GM23248 (cell line): Measurements from ENCODE around the gene QKI. TPM values are rescaled to one million over a fixed set of nuclear protein-coding genes. Genes with fewer than 3 reads are reported as not detected.
A peak's percentile ranks its signal among the peaks of the same experiment; 100 is the strongest.

Source experiments
- DNase-seq: peaks from one replicate; pipeline ENCODE4 v3.0.0-alpha.2; 2015
- H2AFZ ChIP-seq: fragments of 200-600 bp; sonication (generic); 2 replicates; pipeline ENCODE4 v1.6.1; 2016; ENCODE audit warnings: antibody characterized with exemption
- H3F3A ChIP-seq: fragments of 200-600 bp; sonication (generic); 2 replicates; pipeline ENCODE4 v1.6.1; 2016; ENCODE audit warnings: mild to moderate bottlenecking, antibody characterized with exemption, mixed run types; ENCODE audit not compliant: insufficient read depth
- H3K27ac ChIP-seq: fragments of 200-600 bp; sonication (generic); 2 replicates; pipeline ENCODE4 v1.5.1; 2016; ENCODE audit warnings: mild to moderate bottlenecking
- H3K27me3 ChIP-seq: fragments of 200-600 bp; sonication (generic); replicated peaks from 2 replicates; pipeline ENCODE4 v1.6.1; 2016; ENCODE audit warnings: mild to moderate bottlenecking; ENCODE audit not compliant: insufficient read depth
- H3K36me3 ChIP-seq: fragments of 200-600 bp; sonication (generic); 2 replicates; pipeline ENCODE4 v1.6.1; 2016; ENCODE audit warnings: low read depth, mild to moderate bottlenecking
- H3K4me1 ChIP-seq: fragments of 200-600 bp; sonication (generic); 2 replicates; pipeline ENCODE4 v1.6.1; 2016; ENCODE audit warnings: mild to moderate bottlenecking; ENCODE audit not compliant: insufficient read depth
- H3K4me2 ChIP-seq: fragments of 200-600 bp; sonication (generic); one replicate; pipeline ENCODE4 v1.6.1; 2016; ENCODE audit warnings: mild to moderate bottlenecking; ENCODE audit not compliant: unreplicated experiment
- H3K4me3 ChIP-seq: fragments of 200-600 bp; sonication (generic); 2 replicates; pipeline ENCODE4 v1.5.1; 2016; ENCODE audit warnings: mild to moderate bottlenecking
- H3K79me2 ChIP-seq: fragments of 200-600 bp; sonication (generic); 2 replicates; pipeline ENCODE4 v1.6.1; 2016; ENCODE audit warnings: mild to moderate bottlenecking; ENCODE audit not compliant: insufficient read depth
- H3K9ac ChIP-seq: fragments of 200-600 bp; sonication (generic); 2 replicates; pipeline ENCODE4 v1.6.1; 2016; ENCODE audit warnings: mild to moderate bottlenecking
- H3K9me2 ChIP-seq: fragments of 200-600 bp; sonication (generic); 2 replicates; pipeline ENCODE4 v1.6.1; 2016; ENCODE audit warnings: mixed run types, mild to moderate bottlenecking, moderate library complexity; ENCODE audit not compliant: insufficient read depth
- H3K9me3 ChIP-seq: fragments of 200-600 bp; sonication (generic); one replicate; pipeline ENCODE4 v1.6.1; 2017; ENCODE audit warnings: low read depth
- H4K20me1 ChIP-seq: fragments of 200-600 bp; sonication (generic); 2 replicates; pipeline ENCODE4 v1.6.0; 2016; ENCODE audit not compliant: insufficient read depth
- EZH2 ChIP-seq: fragments of 200-600 bp; sonication (generic); IDR thresholded peaks from 2 replicates; pipeline ENCODE4 v1.6.1; 2018; ENCODE audit warnings: antibody characterized with exemption, mild to moderate bottlenecking; ENCODE audit not compliant: insufficient read depth, poor library complexity, severe bottlenecking
- EZH2phosphoT487 ChIP-seq: fragments of 200-600 bp; sonication (generic); IDR thresholded peaks from 2 replicates; pipeline ENCODE4 v1.6.1; 2018; ENCODE audit warnings: antibody characterized with exemption, moderate library complexity, mild to moderate bottlenecking, low read depth; ENCODE audit not compliant: insufficient read depth
- WGBS, 2 experiments: methylation state at CpG; one replicate each; pipeline ENCODE4 v1.1.6; 2015 to 2017; ENCODE audit warnings: low lambda C conversion rate in 2 of 2, low coverage in 1 of 2; ENCODE audit errors: missing lambda C conversion rate in 2 of 2; 5-methylcytosine and 5-hydroxymethylcytosine counted together
- in situ Hi-C: fragments of 300-500 bp; cut with MboI; formaldehyde crosslinking; loops from 2 replicates; pipeline ENCODE4 v1.15.0; 2020
- polyA plus RNA-seq: library from polyadenylated mRNA; unstranded; fragments of >200 nt; fragmentation: Nextera tagmentation; extraction: Ambion mirVana; gene quantifications from 2 replicates; pipeline ENCODE4 v1.2.1, GENCODE V29; 2016
- total RNA-seq: library from RNA; depleted of rRNA; stranded (reverse); fragments of >200 nt; shearing (Covaris generic); gene quantifications from 2 replicates; pipeline ENCODE4 v1.2.3, GENCODE V29; 2014

QKI gene
- total and polyA plus RNA-seq, 2 experiments from 2014 or later, result 13.6 to 145 TPM

GRCh38 chr6:163391985-163392384 is 22.5 kb upstream of the QKI start:
- H3K9ac ChIP-seq, result no peak overlapping the region
- H3K4me3 ChIP-seq, result no peak overlapping the region
- TF ChIP-seq EZH2 (no peak), EZH2phosphoT487 (no peak)
- no peaks in the 10 kb centered on the region for H3K79me2 ChIP-seq
- DNase-seq, result peak; percentile 13
- no peaks in the 10 kb centered on the region for H3K9me3 ChIP-seq
- H3K27ac ChIP-seq, result no peak overlapping the region
- no peak overlapping the region for H2AFZ ChIP-seq
- 91 to 96% methylated on average over 2 of the region's 2 CpGs for WGBS, 2 experiments
- H3K9me2 ChIP-seq, result no peaks in the 10 kb centered on the region
- H4K20me1 ChIP-seq, result no peaks in the 10 kb centered on the region
- no peaks in the 10 kb centered on the region for H3K27me3 ChIP-seq
- H3F3A ChIP-seq, result peaks cover 7% of the 10 kb centered on the region; the same call in 1 of the 2 replicates
- in situ Hi-C loops, result no loop called here
- H3K4me1 ChIP-seq, result peaks cover 22% of the 10 kb centered on the region; the same call in 1 of the 2 replicates
- no peak overlapping the region for H3K4me2 ChIP-seq
- no peaks in the 10 kb centered on the region for H3K36me3 ChIP-seq

GRCh38 chr6:163392533-163392932 is 22.0 kb upstream of the QKI start:
- Histone ChIP-seq H3F3A (peaks cover 7% of the 10 kb centered on the region; the same call in 1 of the 2 replicates), H3K9me3 (no peaks in the 10 kb centered on the region), H4K20me1 (no peaks in the 10 kb centered on the region), H3K27me3 (no peaks in the 10 kb centered on the region), H3K36me3 (no peaks in the 10 kb centered on the region), H3K9me2 (no peaks in the 10 kb centered on the region), H3K4me3 (no peak overlapping the region), H3K4me1 (peaks cover 24% of the 10 kb centered on the region; the same call in 1 of the 2 replicates), H3K4me2 (no peak overlapping the region), H3K79me2 (no peaks in the 10 kb centered on the region), H3K27ac (no peak overlapping the region), H3K9ac (no peak overlapping the region), H2AFZ (no peak overlapping the region)
- in situ Hi-C loops, result no loop called here
- 16 to 26% methylated on average over 2 of the region's 2 CpGs for WGBS, 2 experiments
- no peak for TF ChIP-seq EZH2
- TF ChIP-seq EZH2phosphoT487, result no peak
- DNase-seq, result peak; percentile 33

GRCh38 chr6:163393923-163394322 is 20.6 kb upstream of the QKI start:
- no peak overlapping the region for H3K27ac ChIP-seq
- H4K20me1 ChIP-seq, result no peaks in the 10 kb centered on the region
- WGBS, 2 experiments, result 91 to 93% methylated on average over 5 of the region's 5 CpGs
- H2AFZ ChIP-seq, result no peak overlapping the region
- H3K36me3 ChIP-seq, result no peaks in the 10 kb centered on the region
- no peaks in the 10 kb centered on the region for H3K27me3 ChIP-seq
- in situ Hi-C loops, result no loop called here
- H3K9me3 ChIP-seq, result no peaks in the 10 kb centered on the region
- no peak for TF ChIP-seq EZH2
- no peak for TF ChIP-seq EZH2phosphoT487
- no peak overlapping the region for H3K4me2 ChIP-seq
- no peak overlapping the region for H3K4me3 ChIP-seq
- DNase-seq, result no peak
- H3K9ac ChIP-seq, result no peak overlapping the region
- no peaks in the 10 kb centered on the region for H3K9me2 ChIP-seq
- H3F3A ChIP-seq, result peaks cover 7% of the 10 kb centered on the region; the same call in 1 of the 2 replicates
- peaks cover 24% of the 10 kb centered on the region; the same call in 1 of the 2 replicates for H3K4me1 ChIP-seq
- no peaks in the 10 kb centered on the region for H3K79me2 ChIP-seq

- no peak overlapping the region for H3K27ac ChIP-seq
- whole genome bisulfite sequencing, 2 experiments, result 90 to 95% methylated on average over 4 of the region's 4 CpGs
- no peak overlapping the region for H3K9ac ChIP-seq
- H3K79me2 ChIP-seq, result no peaks in the 10 kb centered on the region
- peaks cover 24% of the 10 kb centered on the region; the same call in 1 of the 2 replicates for H3K4me1 ChIP-seq
- H3K27me3 ChIP-seq, result no peaks in the 10 kb centered on the region
- H4K20me1 ChIP-seq, result no peaks in the 10 kb centered on the region
- H2AFZ ChIP-seq, result no peak overlapping the region
- H3K4me2 ChIP-seq, result no peak overlapping the region
- no peak for TF ChIP-seq EZH2
- no peak for TF ChIP-seq EZH2phosphoT487
- DNase-seq, result no peak
- H3K9me2 ChIP-seq, result no peaks in the 10 kb centered on the region
- in situ Hi-C loops, result no loop called here
- no peaks in the 10 kb centered on the region for H3K36me3 ChIP-seq
- H3K9me3 ChIP-seq, result no peaks in the 10 kb centered on the region
- no peak overlapping the region for H3K4me3 ChIP-seq
- H3F3A ChIP-seq, result peaks cover 7% of the 10 kb centered on the region; the same call in 1 of the 2 replicates
Observed at GRCh38 chr6:163394659-163395058, 19.9 kb upstream of the QKI start.
